NB4 (cell line): Measurements from ENCODE around the gene ACER3.

Experiments used
- CTCF ChIP-seq: IDR thresholded peaks from one replicate; pipeline ENCODE4 v1.5.1; 2012; ENCODE audit warnings: low read depth, low read length
- MYC ChIP-seq: IDR thresholded peaks from 2 replicates; pipeline ENCODE4 v1.6.1; 2011; ENCODE audit warnings: low read depth, low read length
- POLR2A ChIP-seq: IDR thresholded peaks from 2 replicates; pipeline ENCODE4 v1.6.1; 2011; ENCODE audit warnings: mild to moderate bottlenecking; ENCODE audit not compliant: insufficient read length; ENCODE audit errors: extremely low read depth

GRCh38 chr11:77039491-77040400, 179.0 kb downstream of the ACER3 start:
- no peak for TF ChIP-seq CTCF
- TF ChIP-seq MYC, result no peak
- no peak for TF ChIP-seq POLR2A
